GDM1 (cell line): ENCODE data around the gene DBP.
"Not testable (repeated sequence)": the region's sequence is repeated elsewhere in the genome, so short reads cannot be mapped to it uniquely, and the experiment has no call there.

Experiments
- DNase-seq: peaks from one replicate; lab custom pipeline; 2025; lab: John Stamatoyannopoulos, UW

The DBP gene

GRCh38 chr19:48636859-48637448 lies at the start of gene DBP:
DBP (minus strand) TSS chr19:48637379; CDS start chr19:48636994, 385 bp downstream.
- DNase-seq = peak; percentile 52

GRCh38 chr19:48686637-48687036 lies 49.5 kb upstream of the DBP start:
- not testable (repeated sequence) for DNase-seq

- no peak for DNase-seq
Measured at GRCh38 chr19:48686088-48686487, 48.9 kb upstream of the DBP start.

- no peak for DNase-seq
Measured at GRCh38 chr19:48685583-48685982, 48.4 kb upstream of the DBP start.

- no peak for DNase-seq
Measured at GRCh38 chr19:48683349-48683748, 46.2 kb upstream of the DBP start.

- peak; percentile 31 for DNase-seq
Measured at GRCh38 chr19:48681127-48681470, 43.9 kb upstream of the DBP start.

GRCh38 chr19:48680436-48681126 lies 43.4 kb upstream of the DBP start:
- DNase-seq = no peak

GRCh38 chr19:48680006-48680405 lies 42.8 kb upstream of the DBP start:
- DNase-seq = not testable (repeated sequence)

- no peak for DNase-seq
Measured at GRCh38 chr19:48678201-48678600, 41.0 kb upstream of the DBP start.

GRCh38 chr19:48676887-48677286 lies 39.7 kb upstream of the DBP start:
- DNase-seq = no peak

GRCh38 chr19:48676487-48676886 lies 39.3 kb upstream of the DBP start:
- no peak for DNase-seq

- peak; percentile 71 for DNase-seq
Measured at GRCh38 chr19:48674921-48675824, 38.0 kb upstream of the DBP start.

- DNase-seq = no peak
Measured at GRCh38 chr19:48674216-48674809, 37.1 kb upstream of the DBP start.

GRCh38 chr19:48673436-48674100 lies 36.4 kb upstream of the DBP start:
- DNase-seq = no peak

GRCh38 chr19:48672994-48673393 lies 35.8 kb upstream of the DBP start, which contains the start of gene NTN5:
NTN5 (minus strand) TSS chr19:48673017; CDS start chr19:48670986, 2,031 bp downstream.
- DNase-seq = no peak

- DNase-seq = no peak
Measured at GRCh38 chr19:48671446-48671995, 34.3 kb upstream of the DBP start.

- DNase-seq = no peak
Measured at GRCh38 chr19:48670699-48671445, 33.7 kb upstream of the DBP start.

GRCh38 chr19:48669903-48670668 lies 32.9 kb upstream of the DBP start:
- no peak for DNase-seq

GRCh38 chr19:48668761-48669160 lies 31.6 kb upstream of the DBP start:
- no peak for DNase-seq

- no peak for DNase-seq
Measured at GRCh38 chr19:48668332-48668731, 31.2 kb upstream of the DBP start.
